Muscle of arm (tissue), 12 donors: ENCODE results near the gene DPF3. TPM values are rescaled to one million over a fixed set of nuclear protein-coding genes. Genes with fewer than 3 reads are reported as not detected.

Source experiments
- DNase-seq: peaks from one replicate; pipeline ENCODE4 v3.0.0-alpha.2; 2013
- polyA plus RNA-seq, 12 donors: library from polyadenylated mRNA; unstranded; fragments of 120-200 nt; gene quantifications; one replicate each; pipeline ENCODE4 v1.2.1, GENCODE V29; 2013; ENCODE audit not compliant: insufficient read length in 12 of 12

DPF3 gene
- polyA plus RNA-seq, 12 donors = 1.7 to 16.8 (median 5.1) TPM; not detected in 1

- DNase-seq = no peak
Observed at GRCh38 chr14:72600551-72601330, 293.2 kb downstream of the DPF3 start.

GRCh38 chr14:72599579-72600470 is 294.1 kb downstream of the DPF3 start:
- no peak for DNase-seq

GRCh38 chr14:72598306-72598705 is 295.6 kb downstream of the DPF3 start:
- no peak for DNase-seq

- no peak for DNase-seq
Observed at GRCh38 chr14:72597252-72598233, 296.4 kb downstream of the DPF3 start.

- no peak for DNase-seq
Observed at GRCh38 chr14:72595152-72595862, 298.6 kb downstream of the DPF3 start.

GRCh38 chr14:72594099-72594901 is 299.6 kb downstream of the DPF3 start:
- DNase-seq = no peak

GRCh38 chr14:72591391-72591790 is 302.5 kb downstream of the DPF3 start:
- DNase-seq = no peak

GRCh38 chr14:72590577-72590976 is 303.3 kb downstream of the DPF3 start:
- no peak for DNase-seq

- DNase-seq = no peak
Observed at GRCh38 chr14:72589652-72590051, 304.2 kb downstream of the DPF3 start.

GRCh38 chr14:72588521-72588920 is 305.4 kb downstream of the DPF3 start:
- no peak for DNase-seq

- no peak for DNase-seq
Observed at GRCh38 chr14:72583316-72584272, 310.3 kb downstream of the DPF3 start.

GRCh38 chr14:72582582-72582981 is 311.3 kb downstream of the DPF3 start:
- DNase-seq = no peak

GRCh38 chr14:72578514-72578913 is 315.4 kb downstream of the DPF3 start:
- DNase-seq = no peak

GRCh38 chr14:72577521-72577920 is 316.4 kb downstream of the DPF3 start:
- no peak for DNase-seq

- no peak for DNase-seq
Observed at GRCh38 chr14:72576258-72576657, 317.6 kb downstream of the DPF3 start.

- no peak for DNase-seq
Observed at GRCh38 chr14:72574715-72575114, 319.2 kb downstream of the DPF3 start.

- no peak for DNase-seq
Observed at GRCh38 chr14:72573725-72574417, 320.0 kb downstream of the DPF3 start.
